ENCODE results near the gene IYD.

Gene IYD, protein sequence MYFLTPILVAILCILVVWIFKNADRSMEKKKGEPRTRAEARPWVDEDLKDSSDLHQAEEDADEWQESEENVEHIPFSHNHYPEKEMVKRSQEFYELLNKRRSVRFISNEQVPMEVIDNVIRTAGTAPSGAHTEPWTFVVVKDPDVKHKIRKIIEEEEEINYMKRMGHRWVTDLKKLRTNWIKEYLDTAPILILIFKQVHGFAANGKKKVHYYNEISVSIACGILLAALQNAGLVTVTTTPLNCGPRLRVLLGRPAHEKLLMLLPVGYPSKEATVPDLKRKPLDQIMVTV

GRCh38 chr6:150368762-150369161 is at the start of gene IYD:
Gene IYD (plus strand): TSS chr6:150369012. CDS start chr6:150369032, 20 bp downstream.
- no peak for DNase-seq (ENCODE audit: low spot score)

DNA sequence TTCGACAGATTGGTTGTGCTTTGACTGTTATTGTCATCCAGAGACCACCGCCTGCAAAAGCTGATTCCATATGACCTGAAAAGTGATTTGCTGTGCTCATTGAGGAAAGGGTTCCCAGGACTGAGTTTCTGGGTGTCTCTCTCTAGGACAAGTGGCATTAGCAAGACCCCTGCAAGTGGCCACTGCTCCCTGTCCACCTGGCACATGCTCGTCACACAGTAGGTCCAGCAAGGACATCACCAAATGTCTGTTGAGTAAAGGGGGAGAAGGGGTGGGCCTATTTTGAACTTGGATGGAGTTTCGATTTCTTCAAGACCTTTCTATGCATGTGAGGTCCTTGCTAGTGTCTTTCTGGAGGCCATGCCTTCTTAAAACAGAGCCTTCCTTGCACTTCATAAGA is 48.9 kb upstream of the IYD start:
- no peak for DNase-seq (ENCODE audit: low spot score)

DNA sequence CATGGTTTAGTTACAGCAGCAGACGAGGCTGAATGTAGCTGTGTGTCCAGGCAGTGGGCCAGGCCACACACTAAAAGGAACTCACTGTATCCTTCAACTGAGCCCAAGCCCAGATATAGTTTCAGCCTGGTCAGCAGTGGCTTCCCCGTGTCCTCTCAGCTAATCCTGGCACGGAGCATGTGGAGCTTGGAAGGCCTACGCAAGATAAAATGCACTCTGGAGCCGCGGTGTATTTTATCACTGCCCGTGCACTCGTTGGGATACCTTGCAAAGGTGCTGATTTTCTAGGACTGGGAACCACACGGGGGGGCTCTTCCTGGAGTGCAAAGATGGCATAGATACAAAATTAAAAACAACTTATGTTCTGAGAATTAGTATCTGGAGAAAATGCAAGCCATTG is 48.4 kb upstream of the IYD start:
- no peak for DNase-seq (ENCODE audit: low spot score)

DNA sequence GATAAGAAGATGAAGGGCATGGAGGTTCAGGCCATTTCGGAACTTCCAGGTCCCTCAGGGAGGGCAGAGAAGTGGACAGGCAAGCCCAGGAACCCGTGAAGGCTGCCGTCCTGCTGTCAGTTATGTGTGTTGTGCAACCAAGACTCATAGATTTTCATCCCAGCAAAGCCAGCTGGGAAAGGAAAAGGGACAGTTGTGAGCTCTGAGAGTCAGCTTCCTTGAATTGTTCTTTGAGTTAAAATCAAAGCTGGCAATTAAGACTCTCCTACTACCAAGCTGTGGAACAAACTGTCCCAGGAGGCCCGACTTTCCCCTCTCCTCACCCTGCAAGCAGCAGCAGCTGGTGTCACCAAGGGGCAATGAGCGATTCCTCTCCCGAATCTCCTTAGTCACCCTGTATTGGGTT is 46.3 kb upstream of the IYD start:
- no peak for DNase-seq (ENCODE audit: low spot score)

DNA sequence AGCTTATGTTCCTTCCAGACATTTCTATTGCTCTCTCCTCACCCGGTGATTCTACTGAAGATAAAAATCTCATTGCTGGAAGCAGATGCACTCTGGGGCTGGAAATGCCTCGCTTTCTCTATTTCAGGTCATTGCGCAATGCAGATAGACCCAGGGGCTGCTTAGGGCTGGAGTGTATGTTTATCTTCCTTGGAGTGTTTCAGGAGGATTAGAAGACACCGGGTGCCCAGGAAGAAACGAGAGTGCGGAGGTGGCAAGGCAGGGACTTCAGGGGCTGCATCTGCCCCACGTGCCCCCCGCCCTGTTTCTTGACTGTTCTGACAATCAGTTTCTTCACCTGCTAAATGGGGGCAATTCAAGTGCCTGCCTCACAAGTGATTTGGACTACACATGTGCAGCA is 45.6 kb upstream of the IYD start:
- no peak for DNase-seq (ENCODE audit: low spot score)

DNA sequence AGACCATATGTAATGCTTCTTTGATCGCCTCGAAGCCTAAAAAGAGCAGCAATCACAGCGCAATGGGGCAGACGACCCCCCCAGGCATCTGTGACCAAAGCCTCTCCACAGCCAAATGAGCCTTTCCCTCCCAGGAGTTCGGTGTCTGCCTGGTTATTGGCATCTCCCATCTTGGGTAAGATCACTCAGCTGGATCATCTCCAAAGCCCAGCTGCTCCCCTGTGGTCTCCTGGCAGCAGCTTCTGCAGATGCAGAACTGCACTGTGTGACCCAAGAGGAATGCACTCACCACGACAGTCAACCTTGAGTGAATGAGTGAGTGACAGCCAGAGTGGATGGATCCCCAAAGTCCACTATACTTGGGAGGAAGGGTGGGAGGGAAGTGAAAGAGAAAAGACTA is 44.8 kb upstream of the IYD start:
- no peak for DNase-seq (ENCODE audit: low spot score)

- DNase-seq (ENCODE audit: low spot score): no peak
Observed at GRCh38 chr6:150325066-150325772, 43.6 kb upstream of the IYD start.

GRCh38 chr6:150327117-150327774 is 41.6 kb upstream of the IYD start:
- no peak for DNase-seq (ENCODE audit: low spot score)

DNA sequence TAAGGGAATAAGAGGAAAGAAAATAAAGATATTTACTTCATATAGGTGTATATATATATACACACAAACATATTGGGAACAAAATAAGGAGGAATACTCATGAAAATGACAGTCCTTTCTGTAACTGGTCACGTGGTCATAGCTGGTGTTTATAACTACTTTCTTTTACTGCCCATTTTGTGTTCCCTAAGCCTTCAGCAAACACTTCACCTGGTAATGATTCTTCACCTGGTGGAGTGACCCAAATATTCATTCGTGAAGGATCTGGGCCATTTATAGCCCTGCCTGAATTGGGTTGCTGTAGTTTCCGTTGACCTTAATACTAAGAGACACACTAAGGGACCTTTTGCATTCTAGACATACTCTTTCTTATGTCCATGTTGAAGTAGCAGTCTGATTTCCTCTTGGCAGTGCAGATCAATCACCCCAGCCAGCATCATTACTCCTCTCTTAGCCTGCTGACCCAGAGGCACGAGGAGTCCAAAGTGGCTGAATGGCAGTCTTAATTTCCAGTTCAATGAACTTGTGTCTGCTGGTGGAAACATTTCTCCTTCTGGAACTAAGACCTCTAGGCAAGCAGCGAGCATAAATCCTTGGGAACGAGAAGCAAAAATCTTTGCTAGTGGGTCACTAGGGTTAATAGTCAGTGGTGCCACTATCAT is 39.9 kb upstream of the IYD start:
- no peak for DNase-seq (ENCODE audit: low spot score)

- DNase-seq (ENCODE audit: low spot score): no peak
Observed at GRCh38 chr6:150331344-150331743, 37.5 kb upstream of the IYD start.

DNA sequence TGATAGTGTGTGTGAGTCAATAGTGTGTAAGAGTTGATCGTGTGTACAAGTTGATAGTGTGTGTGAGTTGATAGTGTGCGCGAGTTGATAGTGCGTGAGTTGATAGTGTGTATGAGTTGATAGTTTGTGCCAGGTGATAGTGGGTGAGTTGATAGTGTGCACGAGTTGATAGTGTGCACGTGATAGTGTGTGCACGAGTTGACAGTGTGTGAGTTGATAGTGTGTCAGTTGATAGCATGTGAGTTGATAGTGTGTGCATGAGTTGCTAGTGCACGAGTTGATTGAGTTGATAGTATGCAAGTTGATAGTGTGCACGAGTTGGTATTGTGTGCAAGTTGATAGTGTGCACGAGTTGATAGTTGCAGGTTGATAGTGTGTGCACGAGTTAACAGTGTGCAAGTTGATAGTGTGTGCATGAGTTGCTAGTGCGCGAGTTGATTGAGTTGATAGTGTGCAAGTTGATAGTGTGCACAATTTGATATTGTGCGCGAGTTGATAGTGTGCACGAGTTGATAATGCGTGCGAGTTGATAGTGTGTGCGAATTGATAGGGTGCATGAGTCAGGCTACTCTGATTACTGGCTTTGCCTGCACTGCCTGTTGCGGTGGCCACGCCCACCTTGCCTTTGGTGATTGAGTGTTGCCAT is 35.8 kb upstream of the IYD start:
- no peak for DNase-seq (ENCODE audit: low spot score)

DNA sequence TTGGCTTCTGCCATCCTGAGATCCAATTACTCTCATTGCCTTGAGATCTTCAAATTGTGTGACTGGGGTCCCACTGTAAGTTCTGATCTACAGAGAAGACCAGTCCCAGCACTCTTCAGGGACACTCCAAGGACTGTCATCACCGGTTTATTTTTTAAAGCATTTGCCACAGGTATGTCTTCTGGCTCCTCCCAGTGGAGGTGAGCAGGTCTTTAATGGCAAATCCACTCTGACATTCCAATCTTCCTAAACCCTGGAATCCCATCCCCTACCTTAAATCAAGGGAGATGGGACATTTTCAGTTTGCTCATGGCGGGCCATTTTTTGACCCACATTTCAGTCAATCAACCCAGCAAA is 35.2 kb upstream of the IYD start:
- no peak for DNase-seq (ENCODE audit: low spot score)

GRCh38 chr6:150334790-150335783 is 33.7 kb upstream of the IYD start:
- DNase-seq (ENCODE audit: low spot score): no peak

GRCh38 chr6:150336299-150336698 is 32.5 kb upstream of the IYD start:
- DNase-seq (ENCODE audit: low spot score): no peak

- DNase-seq (ENCODE audit: low spot score): no peak
Observed at GRCh38 chr6:150336708-150337107, 32.1 kb upstream of the IYD start.

DNA sequence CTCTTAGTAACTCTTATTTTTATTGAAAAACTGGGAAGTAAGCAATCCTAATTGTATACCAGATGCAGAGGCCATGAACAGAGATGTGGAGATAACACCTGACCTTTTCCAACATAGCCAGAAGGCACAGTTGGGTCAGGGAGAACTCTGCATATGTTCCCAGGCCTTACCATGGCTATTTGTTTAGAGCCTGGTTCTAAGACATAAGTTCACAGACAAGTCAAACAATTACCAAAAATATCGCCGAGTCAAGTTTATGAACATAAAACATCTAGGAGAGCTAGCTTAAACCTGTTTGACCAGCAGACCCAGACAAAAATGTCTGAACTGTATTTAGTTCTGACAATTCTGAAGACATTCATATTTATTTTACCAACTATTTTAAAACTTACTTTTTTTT is 26.7 kb upstream of the IYD start:
- no peak for DNase-seq (ENCODE audit: low spot score)

- no peak for DNase-seq (ENCODE audit: low spot score)
Observed at GRCh38 chr6:150343434-150343833, 25.4 kb upstream of the IYD start.

GRCh38 chr6:150345781-150346180 is 23.0 kb upstream of the IYD start:
- DNase-seq (ENCODE audit: low spot score): no peak

DNA sequence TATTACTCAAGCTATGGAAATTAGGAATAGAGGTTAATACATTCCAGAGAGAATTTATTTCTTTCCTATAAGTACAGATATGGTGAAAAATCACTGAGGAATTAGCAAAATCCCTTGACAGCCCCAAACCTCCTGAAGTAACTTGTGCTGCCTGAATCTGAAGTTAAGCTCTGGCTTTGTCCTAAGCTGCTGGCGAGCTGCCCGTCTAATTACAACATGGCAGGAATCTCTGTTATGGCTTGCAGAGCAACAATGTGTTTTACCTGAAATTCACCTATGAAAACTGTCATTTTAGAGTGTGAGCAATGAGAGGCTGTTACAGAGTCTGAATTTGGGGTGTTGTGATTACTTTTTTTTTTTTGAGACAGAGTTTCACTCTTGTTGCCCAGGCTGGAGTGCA is 22.5 kb upstream of the IYD start:
- no peak for DNase-seq (ENCODE audit: low spot score)

GRCh38 chr6:150347845-150348244 is 21.0 kb upstream of the IYD start:
- DNase-seq (ENCODE audit: low spot score): no peak

DNA sequence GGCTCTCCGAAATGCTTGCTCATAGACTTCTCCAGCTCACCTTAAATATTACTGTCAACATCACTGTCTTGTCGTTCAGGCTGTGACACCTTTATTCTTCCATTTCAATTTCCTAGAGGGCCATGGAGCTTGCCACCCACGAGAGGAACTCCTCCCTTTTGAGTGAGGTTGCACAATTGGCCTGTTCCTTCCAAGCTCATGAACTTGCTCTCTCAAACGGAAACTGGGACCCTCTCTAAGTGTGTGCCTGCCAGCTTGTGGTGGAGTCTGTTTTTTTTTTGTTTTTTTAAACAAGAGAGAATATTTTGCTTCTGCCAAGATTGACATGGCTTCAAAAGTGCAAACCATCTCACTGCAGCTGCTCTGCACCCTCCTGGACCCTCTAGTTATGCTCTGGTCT is 19.3 kb upstream of the IYD start:
- DNase-seq (ENCODE audit: low spot score): no peak
